HG03045 (cell line): ENCODE results near the gene UAP1.

Source experiments
- ATAC-seq: cut with Tn5 transposase; IDR thresholded peaks from one replicate; pipeline ENCODE4 v1.9.1; 2021; ENCODE audit warnings: mild to moderate bottlenecking, moderate library complexity; ENCODE audit not compliant: unreplicated experiment

The UAP1 gene

DNA sequence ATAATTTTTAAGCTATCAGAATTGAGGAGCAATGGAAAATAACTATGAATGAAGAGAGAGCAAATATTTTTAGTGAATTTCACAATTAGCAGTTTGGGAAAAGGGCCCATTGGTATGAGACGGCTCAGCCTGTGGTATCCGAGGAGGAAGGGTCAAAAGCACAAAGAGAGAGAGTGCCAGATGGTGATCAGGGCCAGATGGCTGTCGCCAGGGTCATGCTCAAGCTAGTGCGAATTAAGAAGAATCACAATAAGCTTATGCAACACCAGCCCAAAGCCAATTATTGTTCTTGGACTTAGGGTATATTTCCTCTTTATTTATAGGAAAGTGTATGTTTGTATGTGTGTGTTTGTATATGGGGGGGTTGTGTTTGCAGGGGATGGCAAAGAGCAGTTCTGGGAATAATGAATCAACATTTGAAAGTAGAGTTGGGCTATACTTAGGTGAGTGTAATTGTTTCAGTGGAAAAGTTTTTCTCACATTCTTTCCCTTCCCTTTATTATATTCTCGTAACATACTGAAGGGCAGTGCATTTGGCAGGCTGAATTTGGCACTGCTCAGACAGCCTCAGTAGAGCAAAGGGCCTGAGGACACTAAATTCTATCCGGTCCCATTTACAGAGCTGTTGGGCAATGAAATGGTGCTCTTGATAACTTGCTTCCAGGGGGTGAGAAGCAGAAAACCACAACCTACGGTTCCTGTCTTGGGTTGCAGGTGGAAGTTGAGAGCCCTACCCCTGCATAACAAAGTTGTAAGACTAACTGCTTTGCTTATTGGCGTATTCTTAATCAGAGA is 51.3 kb downstream of the UAP1 start:
- no peak for ATAC-seq

DNA sequence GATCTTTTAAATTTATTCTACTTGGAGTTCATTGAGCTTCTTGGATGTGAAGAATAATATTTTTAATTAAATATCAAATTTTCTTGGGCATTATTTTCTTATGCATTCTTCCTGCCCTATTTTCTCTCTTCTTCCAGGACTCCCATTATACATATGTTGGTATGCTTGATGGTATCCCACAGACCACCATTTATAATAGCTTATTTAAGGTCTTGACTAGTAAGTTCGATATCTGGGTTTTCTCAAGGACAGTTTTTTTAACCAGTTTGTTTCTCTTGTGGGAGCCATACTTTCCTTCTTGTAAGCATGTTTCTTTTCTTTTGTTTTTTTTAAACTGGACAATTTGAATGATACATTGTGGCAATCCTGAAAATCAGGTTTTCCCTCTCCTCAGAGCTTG is 55.3 kb downstream of the UAP1 start:
- ATAC-seq = no peak

DNA sequence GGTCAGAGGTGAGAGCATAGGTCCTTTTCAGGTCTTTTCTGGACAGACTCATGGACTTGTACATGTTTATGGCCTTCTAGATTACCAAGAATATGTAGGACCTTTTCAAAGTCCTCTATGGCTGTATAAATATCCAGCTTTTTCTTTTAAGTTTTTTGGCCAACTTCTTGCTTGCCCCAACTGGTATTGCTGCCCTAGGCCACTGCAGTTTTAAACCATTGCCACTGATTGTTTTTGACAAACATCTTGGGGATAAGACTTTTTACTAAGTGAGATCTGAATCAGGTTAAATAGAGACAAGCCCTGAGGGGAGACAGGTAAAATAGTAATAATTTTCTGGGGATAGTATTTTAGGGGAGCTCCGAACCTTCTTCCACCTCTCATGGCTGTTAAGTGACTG is 56.0 kb downstream of the UAP1 start:
- ATAC-seq = no peak

DNA sequence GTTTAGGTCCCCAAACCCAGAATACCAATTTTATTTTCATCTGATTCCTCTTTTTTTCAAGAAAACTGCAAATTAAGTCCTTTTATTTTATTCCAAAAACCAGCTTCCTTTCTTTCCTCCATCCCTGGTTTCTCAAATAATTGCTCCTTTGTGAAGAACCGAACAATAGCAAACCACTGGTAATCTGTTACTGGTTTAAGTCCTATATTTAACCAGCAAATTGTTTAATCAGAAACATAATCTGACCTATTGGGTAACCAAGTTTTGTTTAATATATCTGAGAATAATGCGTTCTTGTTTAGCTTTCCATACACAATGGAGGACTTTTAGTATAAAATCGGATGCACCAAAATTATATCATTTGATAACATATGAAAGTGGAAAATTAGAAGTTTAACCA is 57.6 kb downstream of the UAP1 start:
- ATAC-seq = no peak

DNA sequence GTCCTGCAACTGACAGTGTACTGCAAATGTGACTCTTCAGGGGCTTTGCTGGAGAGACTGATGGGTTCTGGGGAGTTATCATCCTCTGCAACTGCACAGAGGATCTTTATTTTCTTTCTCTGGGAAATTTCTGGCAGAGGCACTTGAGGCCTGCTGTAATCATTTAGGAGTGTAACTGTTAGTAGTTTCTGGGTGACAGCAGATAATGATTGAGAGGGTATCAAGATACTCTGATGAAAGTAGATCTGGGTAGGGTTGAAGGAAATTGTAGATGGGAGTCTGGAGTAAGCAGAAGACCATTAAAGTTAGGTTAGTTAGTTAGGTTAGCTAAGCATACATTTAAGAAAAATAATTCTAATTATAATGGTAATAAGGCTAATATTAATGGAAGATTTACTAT is 59.7 kb downstream of the UAP1 start:
- no peak for ATAC-seq

DNA sequence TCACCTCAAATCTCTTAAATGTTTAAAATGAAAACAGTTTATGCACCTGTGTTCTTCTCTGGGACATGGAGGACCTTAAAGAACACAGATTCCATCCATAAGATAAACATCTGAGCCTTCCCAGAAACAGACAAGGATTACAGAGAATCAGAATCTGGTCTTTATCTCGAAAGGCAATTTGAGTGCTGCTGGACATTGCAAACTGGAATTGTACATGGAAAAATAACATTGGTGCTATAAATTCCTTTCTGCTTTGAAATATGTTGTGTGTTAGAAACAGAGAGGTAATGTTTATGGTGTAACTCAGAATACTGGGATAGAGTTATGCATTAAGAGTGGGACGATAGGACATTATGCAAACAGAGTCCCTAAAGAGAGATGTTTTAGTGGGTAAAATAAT is 64.2 kb downstream of the UAP1 start:
- no peak for ATAC-seq

DNA sequence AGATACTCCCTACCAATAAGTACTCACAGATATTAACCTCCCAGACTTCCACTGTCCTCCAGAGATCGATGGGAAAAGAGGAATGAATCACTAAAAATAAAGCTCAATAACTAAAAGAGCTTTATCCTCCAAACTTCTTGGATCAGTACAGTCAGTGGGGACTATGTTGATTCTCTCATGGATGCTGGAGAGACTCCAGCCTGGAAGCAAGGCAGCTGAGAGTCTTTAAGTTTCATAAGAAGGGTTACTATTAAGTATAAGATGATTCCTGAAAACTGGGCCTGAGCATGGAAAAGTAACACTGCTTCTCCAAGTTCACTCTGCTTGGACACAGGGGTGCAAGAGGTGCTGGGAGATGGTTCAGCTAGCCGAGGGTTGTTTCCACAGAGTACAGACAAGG is 64.6 kb downstream of the UAP1 start:
- no peak for ATAC-seq

DNA sequence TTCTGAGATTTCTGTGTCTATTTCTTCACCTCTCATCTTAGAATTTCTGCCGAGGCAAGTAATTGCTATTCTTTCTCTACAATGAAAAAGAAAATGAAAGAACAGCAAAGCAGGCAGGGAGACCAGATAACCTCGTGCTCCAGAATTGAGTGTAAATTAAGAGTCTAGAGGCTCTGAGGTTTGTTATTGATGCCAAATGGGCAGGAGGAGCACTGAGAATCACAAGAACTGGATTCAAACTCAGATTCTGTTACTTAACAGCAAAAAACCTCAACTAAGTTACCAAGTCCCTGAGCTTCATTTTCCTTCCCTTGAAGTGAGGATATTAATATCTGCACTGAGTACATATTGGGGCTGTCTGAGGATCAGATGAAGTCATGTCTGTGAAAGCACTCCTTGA is 65.2 kb downstream of the UAP1 start:
- no peak for ATAC-seq

DNA sequence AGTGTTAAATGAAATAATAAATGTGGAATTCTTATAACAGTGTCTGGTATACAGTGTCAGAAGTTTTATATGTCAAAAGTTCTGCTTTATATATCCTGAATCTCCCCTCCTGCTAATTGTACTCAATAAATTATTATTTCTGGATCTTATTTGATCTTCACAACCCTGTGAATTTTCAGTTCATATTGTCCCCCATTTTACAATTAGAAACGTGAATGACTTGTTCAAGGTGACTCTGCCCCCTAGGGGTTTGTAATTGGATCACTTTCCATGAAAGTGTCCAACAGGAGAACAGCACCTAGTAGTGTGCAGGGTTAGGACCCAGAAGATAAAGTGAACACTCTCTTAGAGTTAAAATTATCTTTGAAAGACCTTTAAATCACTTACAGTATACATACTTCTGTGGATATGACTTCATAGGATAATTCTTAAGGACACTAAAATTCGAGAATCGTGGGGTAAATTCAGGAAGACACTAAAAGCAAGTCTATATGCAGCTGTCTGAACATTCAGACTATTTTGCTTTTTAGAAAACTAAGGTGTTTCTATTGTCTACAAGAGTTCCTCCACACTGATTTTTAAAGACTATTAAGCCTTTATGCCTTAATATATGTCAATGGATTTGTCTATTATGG is 66.3 kb downstream of the UAP1 start:
- ATAC-seq = no peak

DNA sequence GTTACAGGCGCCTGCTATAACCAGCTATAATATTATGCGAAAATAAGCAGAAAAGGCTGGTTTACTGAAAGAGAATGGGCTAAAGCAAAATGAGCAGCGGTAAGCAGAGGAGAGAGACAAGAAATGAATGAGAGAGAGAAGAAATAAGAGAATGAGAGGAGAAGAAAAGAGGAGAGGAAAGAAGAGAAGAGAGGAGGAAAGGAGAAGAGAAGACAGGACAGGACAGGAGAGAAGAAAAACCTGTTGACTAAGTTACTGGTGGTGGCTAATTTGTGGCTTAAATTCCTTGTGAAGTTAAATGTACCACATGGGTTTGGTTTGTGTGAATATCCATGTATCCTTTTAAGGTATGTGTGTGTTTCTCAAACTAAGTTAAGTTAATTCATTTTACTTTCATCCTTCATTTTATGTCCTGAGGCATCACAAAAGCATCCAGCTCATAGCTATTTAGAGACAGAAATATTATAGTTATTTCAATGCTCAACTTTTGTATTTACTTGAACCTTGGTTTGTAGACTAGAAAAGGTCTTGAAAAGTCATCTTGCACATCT is 67.6 kb downstream of the UAP1 start:
- ATAC-seq = no peak

DNA sequence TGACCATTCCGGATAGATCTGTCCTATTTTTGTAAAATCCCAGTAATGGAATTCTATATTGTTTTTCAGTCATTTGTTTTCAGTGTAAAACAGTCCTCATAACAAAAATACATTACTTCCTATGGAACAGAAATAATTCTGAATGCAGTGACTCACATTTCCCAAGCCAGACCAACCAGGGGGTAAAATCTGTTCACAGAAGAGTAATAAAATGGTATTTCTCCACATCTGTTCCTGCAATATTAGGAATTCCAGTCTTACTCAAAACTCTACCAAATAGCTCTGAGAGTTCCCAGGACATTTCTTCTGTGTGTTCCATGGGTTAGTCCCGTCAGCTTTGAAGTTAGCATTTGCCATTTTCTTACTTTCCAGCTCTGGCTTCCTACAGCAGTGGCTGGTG is 68.1 kb downstream of the UAP1 start:
- no peak for ATAC-seq

DNA sequence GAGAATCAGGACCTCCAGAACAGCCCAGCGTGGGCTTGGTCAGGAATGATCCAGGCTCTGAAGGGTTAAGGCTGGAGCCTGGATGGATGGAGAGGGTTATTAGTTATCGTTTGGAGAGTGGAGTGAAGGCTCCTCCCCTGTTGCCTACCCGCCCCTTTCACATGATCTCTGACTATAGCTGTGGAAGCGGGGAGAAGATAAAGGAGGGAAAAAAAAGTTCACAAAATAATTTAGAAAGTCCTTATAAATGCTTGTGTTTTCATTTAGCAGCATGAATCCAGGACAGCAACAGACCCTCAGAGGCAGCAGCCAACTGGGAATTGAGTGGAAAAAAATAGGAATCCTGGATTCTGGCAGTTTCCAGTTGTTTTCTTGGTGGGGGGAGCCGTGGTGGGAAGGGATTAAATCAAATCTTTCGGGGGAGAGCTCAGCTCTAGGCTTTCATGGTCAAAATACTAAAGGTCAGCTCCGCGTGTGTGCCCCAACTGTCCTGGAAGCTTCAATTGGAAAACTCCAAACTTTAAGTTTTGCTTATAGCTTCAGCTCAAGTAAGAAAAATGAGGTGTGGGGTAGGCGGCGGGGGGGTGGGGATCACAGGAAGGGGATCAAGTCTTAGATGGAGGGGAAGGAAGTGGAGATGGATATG is 70.1 kb downstream of the UAP1 start:
- no peak for ATAC-seq

DNA sequence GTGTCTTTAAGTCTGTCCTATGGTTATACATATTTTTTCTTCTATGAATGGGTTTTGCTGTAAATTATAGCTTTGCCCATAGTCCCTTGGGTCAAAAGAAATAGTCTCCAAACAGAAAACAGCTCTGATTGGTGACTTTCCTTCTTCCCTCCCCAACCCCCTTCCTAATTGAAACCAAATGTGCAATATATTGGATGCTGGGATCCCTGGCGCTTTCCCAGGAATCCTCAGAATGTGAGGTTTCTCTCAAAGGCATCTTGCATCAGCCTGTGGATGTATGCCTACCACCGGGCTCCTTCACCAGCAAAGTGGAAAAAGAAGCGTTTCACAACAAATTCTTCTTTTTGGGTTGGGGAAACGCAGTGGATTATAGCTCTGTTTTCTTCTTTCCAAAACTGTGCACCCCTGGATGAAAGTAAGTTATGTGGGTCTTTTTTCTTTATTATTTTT is 70.7 kb downstream of the UAP1 start, which contains the start of gene DDR2:
DDR2 (plus strand) TSS at position 248 of the 450 bp plus-strand sequence. CDS start 86,600 bp downstream, outside the sequence.
- ATAC-seq = no peak

DNA sequence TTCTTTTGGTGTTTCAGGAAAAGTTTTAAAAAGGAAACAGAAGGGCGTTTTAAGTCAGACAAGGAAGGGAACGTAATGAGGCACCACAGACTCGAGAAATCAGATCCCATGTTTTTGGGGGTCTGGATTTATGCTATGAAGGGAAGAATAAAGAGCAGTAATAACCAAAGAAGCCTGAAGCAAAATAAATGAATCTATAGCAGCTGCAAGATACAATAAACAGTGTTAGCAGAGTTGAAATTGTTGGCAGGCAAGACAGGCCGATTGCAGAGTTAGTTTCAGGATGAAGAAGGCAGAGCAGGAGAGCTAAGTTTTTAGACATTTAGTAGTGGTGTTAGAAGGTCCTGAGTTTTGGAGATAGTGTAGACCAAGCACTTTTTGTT is 71.2 kb downstream of the UAP1 start:
- no peak for ATAC-seq

DNA sequence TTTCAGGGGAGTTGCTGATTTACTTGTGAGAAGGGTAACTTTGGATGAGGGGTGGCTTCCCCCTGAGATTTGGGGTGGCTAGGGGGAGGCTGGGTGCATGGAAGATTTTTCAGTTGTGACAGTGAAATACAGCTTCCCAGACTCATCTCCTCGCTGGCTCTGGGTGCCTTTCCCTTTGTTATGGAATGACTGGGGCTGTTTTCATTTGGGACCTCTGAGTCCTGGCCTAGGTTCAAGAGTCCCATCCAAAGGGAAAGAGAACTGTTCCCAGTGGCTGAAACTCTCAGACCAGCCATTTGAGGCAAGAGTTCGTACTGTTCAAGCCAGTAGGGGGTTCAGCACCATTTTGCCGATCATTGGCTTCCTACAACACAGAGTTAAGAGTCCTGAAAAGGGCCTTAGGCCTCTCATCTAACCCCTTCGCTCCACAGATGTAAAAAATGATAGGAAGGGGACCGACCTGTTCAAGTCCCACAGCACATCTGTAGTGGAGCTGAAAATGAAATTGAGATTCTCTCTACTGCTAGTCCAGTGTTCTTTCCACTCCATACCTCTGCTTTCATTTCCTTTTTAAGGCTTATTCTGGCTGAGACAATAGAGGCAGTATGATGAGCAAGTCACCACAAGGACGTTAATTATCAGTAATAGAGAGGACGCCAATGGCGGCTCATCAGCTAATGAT is 71.7 kb downstream of the UAP1 start:
- peak; percentile 58 for ATAC-seq

DNA sequence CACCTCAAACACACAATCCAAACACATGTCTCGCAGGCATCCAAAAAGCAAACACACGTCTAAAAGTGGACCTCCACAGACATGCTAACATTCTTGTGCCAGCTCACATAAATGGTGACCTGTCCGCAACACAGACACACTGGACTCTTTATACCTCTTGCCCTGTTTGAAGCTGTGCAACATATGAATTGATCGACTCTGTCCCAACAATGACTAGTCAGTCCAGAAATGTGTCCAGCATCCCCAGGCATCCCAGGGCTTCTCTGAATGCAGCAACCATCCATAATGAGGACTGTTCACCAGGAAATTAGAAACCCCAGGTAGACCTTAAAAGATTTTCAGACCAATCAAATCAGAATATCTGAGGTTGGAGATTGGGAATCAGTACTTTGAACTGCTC is 73.9 kb downstream of the UAP1 start:
- ATAC-seq = no peak

DNA sequence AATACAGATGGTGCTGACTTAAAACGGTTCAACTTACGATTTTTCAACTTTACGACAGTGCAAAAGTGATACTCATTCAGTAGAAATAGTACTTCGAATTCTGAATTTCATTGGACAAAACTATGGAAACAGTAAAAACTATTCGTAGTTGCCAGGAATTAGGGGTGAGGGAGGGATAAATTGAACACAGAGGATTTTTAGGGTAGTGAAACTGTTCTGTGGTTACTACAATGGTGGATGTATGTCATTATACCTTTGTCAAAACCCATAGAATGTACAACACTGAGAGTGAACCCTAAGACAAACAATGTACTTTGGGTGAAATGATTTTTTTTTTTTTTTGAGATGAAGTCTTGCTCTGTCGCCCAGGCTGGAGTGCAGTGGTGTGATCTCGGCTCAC is 78.2 kb downstream of the UAP1 start:
- no peak for ATAC-seq

DNA sequence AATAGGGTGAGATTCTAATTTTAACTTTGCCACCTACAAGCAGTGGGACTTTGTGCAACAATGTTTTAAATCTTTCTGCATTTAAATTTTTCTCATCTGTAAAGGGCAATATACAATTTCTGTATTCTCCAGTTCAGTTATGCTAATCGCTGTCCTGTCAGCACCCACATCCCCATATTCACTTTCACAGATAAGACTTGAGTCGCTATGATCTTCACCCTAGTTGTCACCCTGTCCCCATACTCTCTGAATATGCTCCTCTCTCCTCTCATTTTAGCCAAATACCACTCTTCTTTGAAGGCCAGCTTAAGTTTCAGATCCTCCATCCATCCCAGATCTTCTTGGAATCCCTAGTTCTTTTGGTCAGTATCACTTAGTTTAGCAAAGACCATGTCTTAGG is 79.6 kb downstream of the UAP1 start:
- ATAC-seq = no peak

DNA sequence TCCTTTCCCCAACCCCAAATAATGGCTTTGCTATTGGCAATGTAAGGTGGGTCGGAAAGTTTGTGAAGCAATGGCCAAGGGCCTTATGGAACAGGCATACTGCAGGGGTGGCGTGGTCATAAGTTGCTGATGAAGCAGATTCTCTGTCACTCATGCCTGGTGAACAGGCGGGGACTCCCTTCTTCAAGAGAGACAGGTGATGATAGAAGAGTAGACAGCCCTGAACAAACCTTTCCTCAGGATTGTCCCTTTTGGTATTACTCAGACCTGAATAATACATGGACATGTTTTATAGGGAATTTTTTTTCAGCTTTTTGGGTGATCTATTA is 83.4 kb downstream of the UAP1 start:
- ATAC-seq = no peak

DNA sequence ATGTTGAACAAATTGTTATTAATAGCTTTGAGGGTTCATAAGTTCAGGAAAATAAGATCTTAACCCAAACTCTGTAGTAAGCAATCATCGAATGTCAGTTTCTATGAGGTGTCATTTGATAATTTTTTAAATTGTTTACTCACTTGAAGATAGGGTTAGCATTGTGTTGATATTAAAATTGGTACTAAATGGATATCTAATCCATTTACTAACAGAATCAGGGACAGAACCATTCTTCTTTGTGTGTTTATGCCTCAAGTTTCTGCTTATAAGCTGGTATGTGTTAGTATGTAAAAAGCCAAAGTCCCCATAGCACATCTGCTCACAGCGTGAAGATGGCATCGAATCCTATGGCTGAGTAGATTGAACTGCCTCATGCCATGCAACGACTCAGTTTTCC is 84.1 kb downstream of the UAP1 start:
- no peak for ATAC-seq

DNA sequence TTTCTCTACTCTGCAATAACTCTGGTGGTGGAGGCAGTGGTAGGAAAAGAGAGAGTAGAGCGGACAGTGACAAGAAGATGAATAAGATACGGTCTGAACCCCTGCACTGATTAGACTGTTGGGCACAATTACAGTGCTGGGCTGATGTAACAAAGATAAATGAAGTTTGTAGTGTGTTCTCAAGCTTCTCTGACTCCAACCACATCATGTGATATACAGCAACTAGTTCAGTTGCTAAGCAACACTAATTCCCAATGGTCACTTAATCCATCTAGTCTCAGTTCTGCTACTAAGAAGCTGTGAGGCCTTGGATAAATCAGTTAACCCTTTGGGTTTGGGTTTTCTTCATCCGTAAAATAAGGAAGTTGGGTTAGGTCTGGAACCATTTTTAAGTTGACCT is 88.1 kb downstream of the UAP1 start:
- no peak for ATAC-seq
